K562 treated with DMSO at 1 percent for 24 hours (cell line): Measurements from ENCODE around the gene AP1G1. TPM values are rescaled to one million over a fixed set of nuclear protein-coding genes. Genes with fewer than 3 reads are reported as not detected.

Source experiments
- total RNA-seq: library from RNA; unstranded; fragments of 300-600 nt; gene quantifications from 2 replicates; pipeline ENCODE4 v1.2.3, GENCODE V29; 2022; ENCODE audit warnings: low read depth; ENCODE audit not compliant: insufficient read depth

The AP1G1 gene
- 36.2 and 36.7 TPM in 2 replicates for total RNA-seq

GRCh38 chr16:71808593-71809459 lies at the start of gene AP1G1:
Gene AP1G1 (minus strand): TSS chr16:71808834. CDS start chr16:71789479, 19,355 bp downstream.

GRCh38 chr16:71845639-71846430 lies 37.2 kb upstream of the AP1G1 start, which contains the start of gene ATXN1L:
Gene ATXN1L (plus strand): TSS chr16:71845976. CDS start chr16:71849741, 3,765 bp downstream.

DNA sequence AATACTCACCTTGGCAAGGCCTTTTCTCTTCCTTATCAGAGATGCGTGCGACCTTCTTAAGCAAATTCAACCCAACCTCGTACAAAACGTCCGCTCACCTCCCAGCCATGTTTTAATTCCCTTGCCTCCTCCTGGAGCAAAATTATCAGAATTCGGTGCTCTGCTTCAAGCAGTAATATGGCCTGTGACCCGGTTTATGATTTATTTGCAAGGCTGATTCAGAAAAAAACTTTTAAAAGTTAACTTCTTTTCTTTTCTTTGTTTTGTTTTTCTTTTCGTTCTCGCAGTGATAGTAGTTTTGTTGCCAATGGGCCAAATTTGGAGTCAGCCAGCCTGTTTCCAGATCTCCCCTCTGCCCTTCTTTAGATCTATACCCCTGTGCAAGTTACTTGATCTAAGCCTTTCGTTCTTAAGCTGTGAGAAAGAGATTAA lies 84.3 kb downstream of the AP1G1 start, which contains the start of gene PHLPP2:
Gene PHLPP2 (minus strand): TSS at position 382 of the 432 bp plus-strand sequence. CDS start 9,906 bp downstream, outside the sequence.

Other genes with a start within 250 kb of the AP1G1 start
- not detected in 2 replicates for gene TAT, start 231.7 kb downstream of the AP1G1 start, total RNA-seq
- gene MARVELD3, start 182.7 kb downstream of the AP1G1 start, total RNA-seq, result not detected in 2 replicates
- 2.4 and 3.0 TPM in 2 replicates for gene PHLPP2, start 84.1 kb downstream of the AP1G1 start, total RNA-seq
- gene ATXN1L, start 37.1 kb upstream of the AP1G1 start, total RNA-seq, result 6.9 and 7.8 TPM in 2 replicates
- gene ZNF821, start 75.3 kb upstream of the AP1G1 start, total RNA-seq, result 12.3 and 14.9 TPM in 2 replicates
- 125 and 136 TPM in 2 replicates for gene IST1, start 86.7 kb upstream of the AP1G1 start, total RNA-seq
- gene PKD1L3, start 191.6 kb upstream of the AP1G1 start, total RNA-seq, result 0.07 TPM in 1 of 2 replicates, not detected in the other
- 2.2 and 2.6 TPM in 2 replicates for gene DHODH, start 199.9 kb upstream of the AP1G1 start, total RNA-seq
- not detected in 2 replicates for gene HP, start 245.7 kb upstream of the AP1G1 start, total RNA-seq